ENCODE data around the gene DHFR.
A peak's percentile ranks its signal among the peaks of the same experiment; 100 is the strongest.
"Not testable (repeated sequence)": the region's sequence is repeated elsewhere in the genome, so short reads cannot be mapped to it uniquely, and the experiment has no call there.

The DHFR gene

GRCh38 chr5:80654391-80655230, at the start of gene DHFR, which contains the start of gene MSH3:
Gene DHFR (minus strand): TSS chr5:80654983. CDS start chr5:80654489, 494 bp downstream.
Gene MSH3 (plus strand): TSS chr5:80654652. CDS start chr5:80654728, 76 bp downstream.
- peak; percentile 85 for DNase-seq (ENCODE audit: low read depth)

- DNase-seq (ENCODE audit: low read depth) = no peak
Observed at GRCh38 chr5:80704221-80704620, 49.4 kb upstream of the DHFR start.

GRCh38 chr5:80703747-80704146, 49.0 kb upstream of the DHFR start:
- DNase-seq (ENCODE audit: low read depth) = no peak

- no peak for DNase-seq (ENCODE audit: low read depth)
Observed at GRCh38 chr5:80703291-80703690, 48.5 kb upstream of the DHFR start.

GRCh38 chr5:80701597-80701996, 46.8 kb upstream of the DHFR start:
- DNase-seq (ENCODE audit: low read depth) = no peak

- no peak for DNase-seq (ENCODE audit: low read depth)
Observed at GRCh38 chr5:80698369-80698768, 43.6 kb upstream of the DHFR start.

GRCh38 chr5:80697100-80697499, 42.3 kb upstream of the DHFR start:
- DNase-seq (ENCODE audit: low read depth) = no peak

- DNase-seq (ENCODE audit: low read depth) = no peak
Observed at GRCh38 chr5:80696450-80696849, 41.7 kb upstream of the DHFR start.

GRCh38 chr5:80695666-80696065, 40.9 kb upstream of the DHFR start:
- DNase-seq (ENCODE audit: low read depth) = no peak

- no peak for DNase-seq (ENCODE audit: low read depth)
Observed at GRCh38 chr5:80689627-80690026, 34.8 kb upstream of the DHFR start.

- no peak for DNase-seq (ENCODE audit: low read depth)
Observed at GRCh38 chr5:80688648-80689420, 34.1 kb upstream of the DHFR start.

GRCh38 chr5:80686757-80687156, 32.0 kb upstream of the DHFR start:
- DNase-seq (ENCODE audit: low read depth) = no peak

GRCh38 chr5:80676706-80677105, 21.9 kb upstream of the DHFR start:
- no peak for DNase-seq (ENCODE audit: low read depth)

- peak; percentile 47 for DNase-seq (ENCODE audit: low read depth)
Observed at GRCh38 chr5:80672140-80672736, 17.5 kb upstream of the DHFR start.

- no peak for DNase-seq (ENCODE audit: low read depth)
Observed at GRCh38 chr5:80668016-80668969, 13.5 kb upstream of the DHFR start.

- no peak for DNase-seq (ENCODE audit: low read depth)
Observed at GRCh38 chr5:80667384-80667783, 12.6 kb upstream of the DHFR start.

GRCh38 chr5:80665057-80665456, 10.3 kb upstream of the DHFR start:
- DNase-seq (ENCODE audit: low read depth) = no peak

GRCh38 chr5:80662108-80662507, 7.3 kb upstream of the DHFR start:
- DNase-seq (ENCODE audit: low read depth) = no peak

GRCh38 chr5:80660661-80661060, 5.9 kb upstream of the DHFR start:
- DNase-seq (ENCODE audit: low read depth) = not testable (repeated sequence)

GRCh38 chr5:80659106-80659505, 4.3 kb upstream of the DHFR start:
- DNase-seq (ENCODE audit: low read depth) = no peak

GRCh38 chr5:80656425-80656824, 1.6 kb upstream of the DHFR start:
- DNase-seq (ENCODE audit: low read depth) = no peak
